ENCODE results near the gene KDM4D. TPM values are rescaled to one million over a fixed set of nuclear protein-coding genes. Genes with fewer than 3 reads are reported as not detected.

KDM4D gene
- polyA plus RNA-seq, 6 donors from 2014 or later: 0.24 to 3.8 (median 1.4) TPM

- Mint-ChIP-seq H3K9me3 (peaks cover 0 to 5% (median 0%) of the 10 kb centered on the region in 7 donors), H3K27ac (no peak overlapping the region), H3K4me1 (no peaks in the 10 kb centered on the region), H3K4me3 (no peak overlapping the region), H3K36me3 (no peaks in the 10 kb centered on the region), H3K27me3 (peaks cover 0 to 4% (median 0%) of the 10 kb centered on the region in 3 donors)
- ATAC-seq (ENCODE audit: low read depth in 2 of 2) (no peak), DNase-seq (no peak)
These were observed 38.7 kb upstream of the KDM4D start for GRCh38 chr11:94934846-94935245.

GRCh38 chr11:94938095-94939055, 35.1 kb upstream of the KDM4D start:
- Mint-ChIP-seq H3K27me3 (peaks cover 0 to 5% (median 4%) of the 10 kb centered on the region in 3 donors), H3K9me3 (peaks cover 0 to 2% (median 0%) of the 10 kb centered on the region in 7 donors), H3K27ac (peak overlapping the region in 1 of 6 donors; percentile 49), H3K36me3 (peaks cover 0 to 3% of the 10 kb centered on the region in 2 donors), H3K4me1 (no peaks in the 10 kb centered on the region), H3K4me3 (no peak overlapping the region)
- ATAC-seq (ENCODE audit: low read depth in 2 of 2) (no peak), DNase-seq (no peak)

DNA sequence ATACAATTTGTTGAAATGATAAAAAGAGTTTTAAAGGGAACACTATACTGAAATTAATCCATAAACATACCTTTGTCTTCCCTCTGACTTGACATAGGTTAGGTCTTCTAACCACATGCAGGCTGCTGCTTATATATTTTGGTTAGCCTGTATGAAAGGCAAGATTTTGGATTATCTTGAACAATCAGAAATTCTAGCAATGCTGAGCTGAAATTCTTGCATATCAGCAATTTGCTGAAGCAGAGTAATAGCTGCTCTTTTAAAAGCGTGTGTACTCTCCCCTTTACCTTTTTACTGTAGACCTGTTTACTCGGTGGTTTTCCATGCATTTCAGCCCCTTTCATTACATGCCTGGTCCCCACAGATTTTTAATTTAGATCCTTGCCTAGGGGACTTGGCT, 34.2 kb upstream of the KDM4D start:
- Mint-ChIP-seq H3K4me3 (no peak overlapping the region), H3K27ac (no peak overlapping the region), H3K27me3 (peaks cover 0 to 8% (median 5%) of the 10 kb centered on the region in 3 donors), H3K36me3 (peaks cover 0 to 7% of the 10 kb centered on the region in 2 donors), H3K4me1 (no peaks in the 10 kb centered on the region), H3K9me3 (peaks cover 0 to 4% (median 0%) of the 10 kb centered on the region in 7 donors)
- ATAC-seq (ENCODE audit: low read depth in 2 of 2) (no peak), DNase-seq (no peak)

DNA sequence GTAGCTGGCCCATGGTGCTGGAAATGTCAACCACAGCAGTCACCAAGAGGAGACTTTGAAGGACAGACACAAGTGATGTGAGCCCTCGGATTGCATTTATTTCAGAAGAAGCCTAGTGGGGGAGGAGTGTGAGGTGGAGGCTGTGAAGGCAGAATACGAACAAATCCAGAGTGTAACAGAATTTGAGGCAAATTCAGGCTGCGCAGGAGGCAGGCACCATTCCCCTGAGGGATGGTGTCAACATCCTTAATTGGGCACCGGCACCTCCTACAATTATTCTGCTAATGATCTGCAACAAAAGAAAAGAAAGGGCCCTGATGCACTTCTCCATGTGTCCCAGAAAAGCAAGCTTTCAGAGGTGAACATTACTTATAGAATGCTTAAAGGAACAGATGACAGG, 32.4 kb upstream of the KDM4D start:
- no peak overlapping the region for H3K4me3 Mint-ChIP-seq

DNA sequence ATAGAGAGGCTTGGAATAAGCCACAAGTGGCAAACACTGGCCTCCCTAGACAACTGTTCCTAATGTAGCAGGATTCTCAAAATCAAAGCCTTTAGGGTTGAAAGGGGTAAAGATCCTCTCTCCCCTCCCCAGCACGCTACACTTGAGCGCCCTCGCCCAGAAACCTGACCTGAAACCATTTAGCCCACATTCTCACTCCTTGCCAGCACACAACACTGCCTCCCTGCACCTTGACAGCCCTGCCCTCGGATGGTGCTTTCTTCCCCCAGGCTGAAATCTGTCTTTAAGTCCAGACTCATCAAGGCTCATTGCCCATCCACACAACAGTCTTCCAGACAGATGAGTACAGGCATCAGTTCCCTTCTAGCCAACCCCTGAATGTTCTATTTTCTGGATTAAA, 26.7 kb upstream of the KDM4D start:
- peaks cover 0 to 8% (median 2%) of the 10 kb centered on the region in 3 donors for H3K27me3 Mint-ChIP-seq
- DNase-seq: no peak
- H3K36me3 Mint-ChIP-seq: peaks cover 0 to 7% of the 10 kb centered on the region in 2 donors
- H3K4me3 Mint-ChIP-seq: no peak overlapping the region
- H3K27ac Mint-ChIP-seq: peak overlapping the region in 1 of 6 donors; percentile 70
- no peak for ATAC-seq (ENCODE audit: low read depth in 2 of 2)
- H3K4me1 Mint-ChIP-seq: peaks cover 8 to 10% (median 10%) of the 10 kb centered on the region in 3 donors
- peaks cover 0 to 9% (median 3%) of the 10 kb centered on the region in 7 donors for H3K9me3 Mint-ChIP-seq

More for the DNA sequence above, 32.4 kb upstream of the KDM4D start:
- H3K27me3 Mint-ChIP-seq: peaks cover 0 to 8% (median 5%) of the 10 kb centered on the region in 3 donors
- ATAC-seq (ENCODE audit: low read depth in 2 of 2) (no peak), DNase-seq (no peak)
- H3K4me1 Mint-ChIP-seq: no peaks in the 10 kb centered on the region
- H3K27ac Mint-ChIP-seq: no peak overlapping the region
- peaks cover 0 to 4% (median 0%) of the 10 kb centered on the region in 7 donors for H3K9me3 Mint-ChIP-seq
- peaks cover 0 to 7% of the 10 kb centered on the region in 2 donors for H3K36me3 Mint-ChIP-seq

DNA sequence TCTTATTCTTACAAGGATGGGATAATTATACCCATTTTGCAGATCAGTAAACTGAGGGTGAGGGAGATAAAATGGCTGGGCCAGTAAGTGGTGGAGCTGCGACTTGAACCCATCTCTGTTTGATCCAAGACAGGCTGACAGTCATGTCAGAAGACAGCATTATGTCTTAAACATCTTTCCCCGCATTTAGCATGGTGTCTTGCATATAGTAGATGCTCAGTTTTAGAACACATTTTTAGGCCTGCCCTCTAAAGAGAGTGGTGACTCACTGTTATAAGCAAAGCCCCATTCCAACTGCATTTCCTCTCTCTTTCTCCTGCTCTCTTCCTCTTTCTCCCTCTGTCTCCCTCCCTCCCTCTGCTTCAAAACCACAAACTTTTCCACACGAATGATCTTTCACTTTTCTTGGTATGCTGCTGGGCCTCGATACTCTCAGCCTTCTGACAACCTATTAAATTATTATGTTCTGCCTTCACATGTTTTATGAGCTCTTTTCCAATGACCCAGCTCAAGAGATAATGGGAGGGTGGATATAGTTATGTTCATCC, 25.4 kb upstream of the KDM4D start:
- Mint-ChIP-seq H3K9me3 (peaks cover 0 to 9% (median 3%) of the 10 kb centered on the region in 7 donors), H3K4me3 (no peak overlapping the region), H3K36me3 (peaks cover 0 to 6% of the 10 kb centered on the region in 2 donors), H3K4me1 (peaks cover 8 to 10% (median 10%) of the 10 kb centered on the region in 3 donors), H3K27ac (peak overlapping the region in 2 of 6 donors; percentile 45 to 53), H3K27me3 (peaks cover 0 to 12% (median 0%) of the 10 kb centered on the region in 3 donors)
- DNase-seq (no peak), ATAC-seq (ENCODE audit: low read depth in 2 of 2) (no peak)

DNA sequence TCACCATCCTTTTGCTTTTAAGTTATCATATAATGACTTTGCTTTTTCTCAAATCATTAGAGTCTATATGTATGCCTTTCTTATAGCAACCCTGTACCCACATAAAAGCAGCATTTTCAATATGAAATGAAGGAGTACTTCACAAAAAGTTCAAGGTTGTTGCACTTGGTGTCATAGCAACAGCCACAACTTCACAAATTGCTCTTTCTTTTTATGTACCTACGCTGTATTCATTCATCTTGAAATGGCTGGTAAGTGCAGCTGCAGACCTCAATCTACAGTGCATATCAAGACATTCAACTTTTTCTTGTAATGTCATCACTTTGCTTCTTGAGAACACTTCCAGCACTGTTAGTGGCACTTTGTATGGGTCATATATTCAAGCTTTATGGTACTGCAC, 18.8 kb upstream of the KDM4D start:
- peaks cover 0 to 8% (median 0%) of the 10 kb centered on the region in 7 donors for H3K9me3 Mint-ChIP-seq
- peaks cover 0 to 5% (median 5%) of the 10 kb centered on the region in 3 donors for H3K27me3 Mint-ChIP-seq
- no peak for ATAC-seq (ENCODE audit: low read depth in 2 of 2)
- H3K27ac Mint-ChIP-seq: no peak overlapping the region
- no peaks in the 10 kb centered on the region for H3K4me1 Mint-ChIP-seq
- no peak overlapping the region for H3K4me3 Mint-ChIP-seq
- peaks cover 0 to under 1% of the 10 kb centered on the region in 2 donors for H3K36me3 Mint-ChIP-seq
- DNase-seq: no peak

- peaks cover 0 to 5% (median 5%) of the 10 kb centered on the region in 3 donors for H3K27me3 Mint-ChIP-seq
- no peak overlapping the region for H3K27ac Mint-ChIP-seq
- H3K4me1 Mint-ChIP-seq: no peaks in the 10 kb centered on the region
- no peak overlapping the region for H3K4me3 Mint-ChIP-seq
- peaks cover 0 to 9% of the 10 kb centered on the region in 2 donors for H3K36me3 Mint-ChIP-seq
- no peaks in the 10 kb centered on the region for H3K9me3 Mint-ChIP-seq
- DNase-seq: no peak
- no peak for ATAC-seq (ENCODE audit: low read depth in 2 of 2)
These were observed 16.5 kb upstream of the KDM4D start for GRCh38 chr11:94956963-94957362.

DNA sequence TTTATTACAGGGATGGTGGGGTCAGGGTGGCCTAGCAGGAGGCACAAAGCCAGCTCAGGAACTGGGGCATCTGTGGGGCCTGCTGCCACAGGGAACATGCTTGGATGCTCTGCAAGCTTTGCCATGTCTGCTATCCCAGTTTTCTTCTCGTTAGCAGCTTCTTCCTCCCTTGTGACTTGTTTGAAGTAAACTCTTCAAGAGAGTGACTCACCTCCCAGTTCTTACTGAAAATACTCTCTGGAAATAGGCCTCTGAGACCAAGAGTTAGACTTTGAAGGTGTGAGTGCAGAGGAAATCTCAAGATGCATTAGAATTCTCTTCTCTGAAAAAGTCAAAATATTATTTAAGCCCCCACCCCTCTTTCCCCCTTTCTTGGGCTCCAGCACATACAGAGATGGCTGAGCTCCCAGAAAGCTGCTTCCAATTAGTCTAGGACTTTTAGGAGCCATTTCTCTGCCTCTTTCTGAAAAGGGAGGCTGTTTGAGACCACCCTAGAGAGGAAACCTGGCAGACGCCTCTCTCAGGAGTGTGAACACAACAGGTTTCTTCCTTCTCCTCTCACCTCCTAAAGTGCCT, 15.3 kb upstream of the KDM4D start:
- ATAC-seq (ENCODE audit: low read depth in 2 of 2): no peak
- H3K4me3 Mint-ChIP-seq: no peak overlapping the region
- H3K36me3 Mint-ChIP-seq: peaks cover 6 to 9% of the 10 kb centered on the region in 2 donors
- H3K27ac Mint-ChIP-seq: peak overlapping the region in 2 of 6 donors; percentile 20 to 38
- H3K4me1 Mint-ChIP-seq: no peaks in the 10 kb centered on the region
- H3K9me3 Mint-ChIP-seq: no peaks in the 10 kb centered on the region
- no peak for DNase-seq
- peaks cover 0 to 5% (median 0%) of the 10 kb centered on the region in 3 donors for H3K27me3 Mint-ChIP-seq

- Mint-ChIP-seq H3K4me1 (no peaks in the 10 kb centered on the region), H3K36me3 (peaks cover 9 to 13% of the 10 kb centered on the region in 2 donors), H3K9me3 (no peaks in the 10 kb centered on the region), H3K27me3 (peaks cover 0 to 5% (median 0%) of the 10 kb centered on the region in 3 donors), H3K4me3 (no peak overlapping the region), H3K27ac (peak overlapping the region in 1 of 6 donors; percentile 41)
- ATAC-seq (ENCODE audit: low read depth in 2 of 2): no peak
- no peak for DNase-seq
These were observed 14.3 kb upstream of the KDM4D start for GRCh38 chr11:94959179-94959578.

GRCh38 chr11:94960488-94960887, 13.0 kb upstream of the KDM4D start:
- Mint-ChIP-seq H3K4me3 (no peak overlapping the region), H3K27ac (peak overlapping the region in 1 of 6 donors; percentile 32), H3K9me3 (no peaks in the 10 kb centered on the region), H3K36me3 (peaks cover 13 to 26% of the 10 kb centered on the region in 2 donors), H3K27me3 (no peaks in the 10 kb centered on the region), H3K4me1 (peaks cover 0 to 3% (median under 1%) of the 10 kb centered on the region in 3 donors)
- DNase-seq (no peak), ATAC-seq (ENCODE audit: low read depth in 2 of 2) (no peak)

DNA sequence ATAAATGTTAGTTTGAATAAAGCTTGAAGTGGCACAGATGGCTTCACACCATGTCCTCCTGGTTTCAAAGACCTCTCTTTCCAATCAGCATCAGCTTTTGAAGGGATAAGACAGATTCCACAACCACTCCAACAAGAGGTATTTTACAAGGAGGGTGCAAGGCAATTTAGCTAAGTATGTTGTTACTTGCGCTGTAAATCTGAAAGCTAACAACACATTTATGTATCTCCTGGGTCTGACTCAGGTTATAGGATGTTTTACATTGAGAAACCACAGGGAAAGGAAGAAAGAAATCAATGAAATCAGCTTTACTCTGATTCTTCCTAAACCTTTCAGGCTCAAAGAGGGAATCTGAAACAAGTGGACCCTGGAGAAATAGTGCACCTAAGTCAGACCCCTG, 12.3 kb upstream of the KDM4D start:
- H3K4me3 Mint-ChIP-seq: no peak overlapping the region
- no peaks in the 10 kb centered on the region for H3K27me3 Mint-ChIP-seq
- H3K9me3 Mint-ChIP-seq: no peaks in the 10 kb centered on the region
- no peak for DNase-seq
- H3K4me1 Mint-ChIP-seq: peaks cover 0 to 4% (median 3%) of the 10 kb centered on the region in 3 donors
- H3K36me3 Mint-ChIP-seq: peaks cover 20 to 32% of the 10 kb centered on the region in 2 donors
- no peak for ATAC-seq (ENCODE audit: low read depth in 2 of 2)
- no peak overlapping the region for H3K27ac Mint-ChIP-seq

DNA sequence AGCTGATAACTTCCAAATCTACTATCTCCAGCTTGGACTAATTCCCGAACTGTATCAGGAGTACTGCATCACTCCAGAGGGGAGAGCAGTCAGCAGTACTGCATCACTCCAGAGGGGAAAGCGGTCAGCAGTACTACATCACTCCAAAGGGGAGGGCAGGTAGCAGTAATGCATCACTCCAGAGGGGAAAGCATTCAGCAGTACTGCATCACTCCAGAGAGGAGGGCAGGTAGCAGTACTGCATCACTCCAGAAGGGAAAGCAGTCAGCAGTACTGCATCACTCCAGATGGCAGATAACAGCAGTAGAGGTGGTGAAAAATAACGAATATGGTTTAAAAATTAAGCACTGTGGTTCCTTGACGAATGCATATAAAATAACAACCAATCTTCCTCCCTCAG, 8.6 kb upstream of the KDM4D start:
- Mint-ChIP-seq H3K9me3 (no peaks in the 10 kb centered on the region), H3K27ac (no peak overlapping the region), H3K4me3 (no peak overlapping the region), H3K36me3 (peaks cover 37 to 48% of the 10 kb centered on the region in 2 donors), H3K4me1 (peaks cover 3 to 8% (median 7%) of the 10 kb centered on the region in 3 donors), H3K27me3 (no peaks in the 10 kb centered on the region)
- no peak for ATAC-seq (ENCODE audit: low read depth in 2 of 2)
- no peak for DNase-seq

Data from naive B cell (primary cell).